Coronary artery (tissue), 2 donors: ENCODE results near the gene MBNL2.

ENCODE experiments used
- DNase-seq: peaks from one replicate; pipeline ENCODE4 v3.0.0-alpha.2; 2017; ENCODE audit warnings: low spot score
- H3K27ac ChIP-seq, 2 donors: fragments of 200-600 bp; sonication (generic); one replicate each; pipeline ENCODE4 v1.5.1; 2016 to 2019
- H3K4me3 ChIP-seq: fragments of 200-600 bp; sonication (generic); 2 replicates; pipeline ENCODE4 v1.5.1; 2016; ENCODE audit warnings: mild to moderate bottlenecking, moderate library complexity
- TF ChIP-seq, protein P1 (sequence below): fragments of 200-600 bp; sonication (generic); IDR thresholded peaks from one replicate; pipeline ENCODE4 v1.5.1; 2019; ENCODE audit warnings: antibody characterized with exemption

Gene MBNL2

DNA sequence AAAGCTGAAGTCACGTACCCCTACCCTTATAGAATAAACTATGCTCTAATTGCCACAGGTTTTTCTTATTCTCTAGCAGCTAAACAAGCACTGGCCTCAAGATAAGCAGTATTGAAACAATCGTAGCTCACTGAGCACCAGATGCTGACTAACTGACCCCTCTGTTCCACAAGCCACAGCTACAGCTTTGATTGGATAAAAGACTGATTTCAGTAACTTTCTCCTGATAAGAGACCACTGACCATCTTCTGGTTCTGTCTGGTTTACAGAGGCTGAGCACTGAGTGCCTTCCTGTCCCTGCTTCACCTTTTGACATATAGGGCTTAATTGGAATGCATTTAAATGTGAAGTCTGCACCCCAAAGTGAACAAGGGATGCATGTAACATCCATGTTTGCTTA lies 203.5 kb downstream of the MBNL2 start:
- H3K4me3 ChIP-seq = no peak overlapping the region
- DNase-seq = no peak
- H3K27ac ChIP-seq = no peak overlapping the region
- TF ChIP-seq, protein P1, sequence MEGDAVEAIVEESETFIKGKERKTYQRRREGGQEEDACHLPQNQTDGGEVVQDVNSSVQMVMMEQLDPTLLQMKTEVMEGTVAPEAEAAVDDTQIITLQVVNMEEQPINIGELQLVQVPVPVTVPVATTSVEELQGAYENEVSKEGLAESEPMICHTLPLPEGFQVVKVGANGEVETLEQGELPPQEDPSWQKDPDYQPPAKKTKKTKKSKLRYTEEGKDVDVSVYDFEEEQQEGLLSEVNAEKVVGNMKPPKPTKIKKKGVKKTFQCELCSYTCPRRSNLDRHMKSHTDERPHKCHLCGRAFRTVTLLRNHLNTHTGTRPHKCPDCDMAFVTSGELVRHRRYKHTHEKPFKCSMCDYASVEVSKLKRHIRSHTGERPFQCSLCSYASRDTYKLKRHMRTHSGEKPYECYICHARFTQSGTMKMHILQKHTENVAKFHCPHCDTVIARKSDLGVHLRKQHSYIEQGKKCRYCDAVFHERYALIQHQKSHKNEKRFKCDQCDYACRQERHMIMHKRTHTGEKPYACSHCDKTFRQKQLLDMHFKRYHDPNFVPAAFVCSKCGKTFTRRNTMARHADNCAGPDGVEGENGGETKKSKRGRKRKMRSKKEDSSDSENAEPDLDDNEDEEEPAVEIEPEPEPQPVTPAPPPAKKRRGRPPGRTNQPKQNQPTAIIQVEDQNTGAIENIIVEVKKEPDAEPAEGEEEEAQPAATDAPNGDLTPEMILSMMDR = no peak

DNA sequence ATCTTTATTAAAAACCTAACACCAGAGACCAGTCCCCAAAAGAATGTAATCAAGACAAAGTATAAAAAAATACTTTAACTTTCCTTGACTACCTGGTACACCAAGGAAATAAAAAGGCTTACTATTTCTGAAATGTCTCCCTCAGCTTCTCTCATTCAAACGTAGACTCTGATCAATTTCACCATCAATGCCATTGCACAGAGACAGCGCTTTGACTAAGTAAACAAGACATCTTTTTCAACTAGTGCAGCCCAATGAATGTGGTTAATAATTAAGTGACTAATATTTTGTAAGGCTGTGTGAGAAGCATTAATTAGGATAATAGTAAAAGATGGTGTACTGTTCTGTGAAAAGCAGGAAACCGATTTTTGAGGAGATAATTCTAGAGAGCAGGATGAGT lies 204.6 kb downstream of the MBNL2 start:
- H3K27ac ChIP-seq = no peak overlapping the region
- no peak for DNase-seq
- H3K4me3 ChIP-seq = no peak overlapping the region
- TF ChIP-seq, protein P1 = no peak

DNA sequence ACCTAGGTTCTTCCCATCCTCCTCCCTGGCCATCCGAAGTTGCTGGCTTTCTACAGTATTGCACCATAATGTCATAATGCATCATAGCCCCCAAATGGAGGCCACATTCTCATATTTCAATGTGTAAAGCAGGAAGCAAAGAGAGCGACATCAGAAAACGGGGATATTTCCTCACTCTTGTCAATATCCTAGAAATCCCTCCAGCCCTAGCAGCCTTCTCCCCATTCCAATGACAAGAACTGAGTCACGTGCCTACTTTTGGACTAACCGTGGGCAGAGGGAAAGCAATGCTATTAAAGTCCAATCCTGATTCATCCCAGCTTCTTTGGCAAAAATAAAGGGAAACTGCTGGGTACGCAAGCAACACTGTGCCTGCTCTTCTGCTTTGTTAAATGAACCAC lies 207.5 kb downstream of the MBNL2 start:
- Histone ChIP-seq H3K4me3 (peak overlapping the region; percentile 37), H3K27ac (peak overlapping the region; percentile 34 to 56)
- no peak for DNase-seq
- TF ChIP-seq, protein P1 = no peak

DNA sequence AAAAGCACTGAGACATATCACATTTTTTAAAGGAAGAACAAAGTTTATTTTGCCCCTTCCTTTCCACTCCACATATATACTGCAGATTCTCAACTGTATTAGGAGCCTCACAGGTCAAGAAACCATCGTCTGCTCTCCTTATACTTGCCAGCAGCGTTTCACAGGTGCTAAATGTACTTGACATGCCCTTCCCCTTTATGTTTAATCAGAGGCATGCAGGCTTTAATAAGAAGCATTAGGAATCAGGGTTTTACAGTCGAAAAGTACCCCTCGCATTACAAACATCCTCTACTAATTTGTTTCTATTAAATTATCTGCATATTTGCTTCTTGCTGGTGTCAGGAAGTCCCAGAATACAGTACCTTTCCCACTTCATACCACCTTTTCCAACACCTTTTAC lies 208.2 kb downstream of the MBNL2 start:
- TF ChIP-seq, protein P1 = no peak
- DNase-seq = no peak
- Histone ChIP-seq H3K4me3 (peak overlapping the region; percentile 37), H3K27ac (peak overlapping the region in 1 of 2 donors; percentile 56)

DNA sequence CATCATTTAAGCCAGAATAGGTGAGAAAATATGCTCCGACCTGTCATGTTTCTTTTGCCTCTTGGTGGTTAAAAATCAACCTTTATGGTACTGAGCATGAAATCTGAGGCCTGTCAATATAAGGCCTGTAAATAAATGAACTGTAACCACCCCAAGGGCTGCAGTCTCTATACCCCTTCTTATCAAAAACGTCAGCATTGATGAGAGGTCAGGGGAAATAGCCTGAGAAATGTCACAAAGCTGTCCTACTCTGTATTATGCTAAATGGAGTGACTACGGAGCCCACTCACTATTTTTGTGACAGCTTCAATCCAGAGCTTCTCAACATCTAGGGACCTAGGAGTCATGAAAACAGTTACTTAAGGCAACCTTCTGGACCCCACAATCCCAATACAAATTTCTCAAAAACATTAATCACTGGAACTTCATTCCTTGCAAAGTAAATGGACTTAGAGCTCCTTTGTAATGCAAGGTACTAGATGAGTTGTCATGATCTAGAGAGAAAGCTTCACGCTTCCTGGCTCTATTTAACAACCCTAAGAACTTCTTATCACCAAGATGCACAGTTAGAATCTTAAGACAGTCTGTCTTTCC lies 209.1 kb downstream of the MBNL2 start:
- Histone ChIP-seq H3K4me3 (no peak overlapping the region), H3K27ac (no peak overlapping the region)
- TF ChIP-seq, protein P1 = no peak
- no peak for DNase-seq

DNA sequence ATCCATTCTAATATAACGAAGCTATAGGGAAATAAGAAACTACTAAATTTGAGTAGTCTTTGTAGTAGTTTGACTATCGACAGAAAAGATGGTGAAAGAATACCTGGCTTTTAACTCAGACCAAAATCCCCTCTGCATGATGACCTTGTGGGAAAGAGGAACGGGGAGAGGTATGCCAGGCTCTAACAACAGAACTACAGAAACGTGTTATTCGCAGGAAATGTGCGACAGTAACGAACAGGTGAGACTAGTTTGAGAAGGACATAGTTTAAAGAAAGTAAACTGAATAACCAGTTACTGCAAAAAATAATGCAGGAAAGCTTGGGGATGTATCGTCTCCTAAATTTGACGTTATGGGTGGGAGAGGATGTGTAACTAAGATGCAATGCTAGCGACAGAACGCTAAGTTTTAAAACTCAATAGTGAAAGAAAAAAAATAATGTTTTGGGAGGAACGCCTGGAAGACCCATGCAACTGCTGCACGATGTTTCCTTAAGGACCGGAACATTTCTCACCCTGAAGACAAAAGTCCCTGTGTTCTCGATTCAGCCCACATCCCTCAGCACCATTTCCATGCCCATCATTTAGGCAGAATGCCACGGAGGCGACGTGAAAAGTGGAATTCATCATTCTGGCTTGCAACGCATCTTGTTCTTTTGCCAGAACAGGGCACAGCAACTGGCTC lies 210.2 kb downstream of the MBNL2 start:
- Histone ChIP-seq H3K4me3 (peak overlapping the region; percentile 97), H3K27ac (peak overlapping the region; percentile 83 to 97)
- TF ChIP-seq, protein P1 = no peak
- no peak for DNase-seq
